DMS153 treated with DMSO at 0.1 percent for 48 hours (cell line): Measurements from ENCODE around the gene RBM12.
A peak's percentile ranks its signal among the peaks of the same experiment; 100 is the strongest.

ENCODE experiments used
- DNase-seq: peaks from one replicate; lab custom pipeline; 2025; ENCODE audit not compliant: unreplicated experiment; lab: John Stamatoyannopoulos, UW

Gene RBM12

GRCh38 chr20:35621560-35621946 is 43.1 kb downstream of the RBM12 start:
- DNase-seq, result no peak

- no peak for DNase-seq
Observed at GRCh38 chr20:35620818-35621559, 43.7 kb downstream of the RBM12 start.

DNA sequence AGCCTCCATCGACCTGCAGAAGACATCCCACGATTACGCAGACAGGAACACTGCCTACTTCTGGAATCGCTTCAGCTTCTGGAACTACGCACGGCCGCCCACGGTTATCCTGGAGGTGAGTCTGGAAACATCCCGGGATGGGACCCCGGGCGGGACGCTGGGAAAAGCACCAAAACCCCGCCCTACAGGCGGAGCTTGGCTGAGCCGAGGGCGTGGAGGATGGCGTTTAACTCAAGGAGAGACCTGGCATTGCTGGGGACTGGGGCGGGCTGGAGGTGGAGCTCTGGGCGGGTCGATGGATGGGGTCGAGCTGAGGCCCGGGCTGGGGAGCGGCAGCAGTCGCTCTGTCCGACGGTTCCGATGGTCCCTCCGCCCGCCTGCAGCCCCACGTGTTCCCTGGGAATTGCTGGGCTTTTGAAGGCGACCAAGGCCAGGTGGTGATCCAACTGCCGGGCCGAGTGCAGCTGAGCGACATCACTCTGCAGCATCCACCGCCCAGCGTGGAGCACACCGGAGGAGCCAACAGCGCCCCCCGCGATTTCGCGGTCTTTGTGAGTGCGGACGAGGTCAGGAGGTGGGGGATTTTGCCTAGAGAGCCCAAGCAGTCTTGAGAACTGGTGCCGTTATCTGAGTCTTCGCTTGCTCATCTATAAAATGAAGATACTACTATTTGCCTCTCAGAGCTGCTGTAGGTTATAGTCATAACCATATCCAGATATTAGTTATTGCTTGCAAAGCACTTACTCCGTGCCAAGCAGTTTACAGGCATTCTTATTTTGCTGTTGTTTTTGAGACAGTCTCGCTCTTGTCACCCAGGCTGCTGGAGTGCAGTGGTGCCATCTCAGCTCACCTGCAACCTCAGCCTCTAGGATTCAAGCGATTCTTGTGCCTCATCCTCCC is 45.3 kb downstream of the RBM12 start:
- DNase-seq, result peak; percentile 54

GRCh38 chr20:35618263-35619131 is 46.2 kb downstream of the RBM12 start:
- DNase-seq, result no peak

DNA sequence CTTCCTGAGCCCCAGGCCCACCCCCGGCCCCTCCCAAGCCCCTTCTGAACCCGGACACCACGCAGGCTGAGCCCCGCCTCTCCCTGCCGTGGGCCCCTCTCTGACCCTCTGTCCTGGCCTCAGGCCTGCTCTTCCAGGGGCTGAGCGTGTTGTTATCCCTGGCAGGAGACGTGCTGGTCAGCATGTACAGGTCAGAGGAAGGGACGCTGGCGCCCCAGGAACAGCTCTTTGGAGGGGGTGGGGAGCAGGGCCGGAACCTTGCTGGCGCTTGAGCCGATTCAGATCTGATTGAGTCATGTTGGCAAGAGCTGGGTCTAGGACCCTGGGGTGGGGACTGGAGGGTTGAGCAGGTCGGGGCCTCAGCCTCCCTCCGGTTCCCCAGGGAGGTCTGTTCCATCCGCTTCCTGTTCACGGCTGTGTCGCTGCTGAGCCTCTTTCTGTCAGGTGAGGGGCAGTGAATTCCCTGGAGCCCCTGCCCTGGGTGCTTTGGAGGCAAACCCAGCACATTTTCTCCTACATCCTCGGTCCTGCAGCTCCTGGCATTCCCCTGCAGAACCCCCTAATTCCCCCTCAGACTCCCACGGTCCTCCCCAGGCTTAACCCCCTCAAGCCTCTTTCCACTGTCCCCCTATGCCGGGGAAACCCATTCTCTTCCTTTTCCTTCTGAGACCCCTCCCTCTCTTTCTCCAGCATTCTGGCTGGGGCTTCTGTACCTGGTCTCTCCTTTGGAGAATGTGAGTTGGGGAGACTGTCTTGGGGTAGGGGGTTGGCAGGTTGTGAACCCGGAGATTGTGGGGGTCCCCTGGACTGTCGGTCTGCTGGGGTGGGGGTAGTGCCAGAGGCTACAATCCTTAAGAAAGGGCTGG is 47.1 kb downstream of the RBM12 start:
- DNase-seq, result peak; percentile 38

DNA sequence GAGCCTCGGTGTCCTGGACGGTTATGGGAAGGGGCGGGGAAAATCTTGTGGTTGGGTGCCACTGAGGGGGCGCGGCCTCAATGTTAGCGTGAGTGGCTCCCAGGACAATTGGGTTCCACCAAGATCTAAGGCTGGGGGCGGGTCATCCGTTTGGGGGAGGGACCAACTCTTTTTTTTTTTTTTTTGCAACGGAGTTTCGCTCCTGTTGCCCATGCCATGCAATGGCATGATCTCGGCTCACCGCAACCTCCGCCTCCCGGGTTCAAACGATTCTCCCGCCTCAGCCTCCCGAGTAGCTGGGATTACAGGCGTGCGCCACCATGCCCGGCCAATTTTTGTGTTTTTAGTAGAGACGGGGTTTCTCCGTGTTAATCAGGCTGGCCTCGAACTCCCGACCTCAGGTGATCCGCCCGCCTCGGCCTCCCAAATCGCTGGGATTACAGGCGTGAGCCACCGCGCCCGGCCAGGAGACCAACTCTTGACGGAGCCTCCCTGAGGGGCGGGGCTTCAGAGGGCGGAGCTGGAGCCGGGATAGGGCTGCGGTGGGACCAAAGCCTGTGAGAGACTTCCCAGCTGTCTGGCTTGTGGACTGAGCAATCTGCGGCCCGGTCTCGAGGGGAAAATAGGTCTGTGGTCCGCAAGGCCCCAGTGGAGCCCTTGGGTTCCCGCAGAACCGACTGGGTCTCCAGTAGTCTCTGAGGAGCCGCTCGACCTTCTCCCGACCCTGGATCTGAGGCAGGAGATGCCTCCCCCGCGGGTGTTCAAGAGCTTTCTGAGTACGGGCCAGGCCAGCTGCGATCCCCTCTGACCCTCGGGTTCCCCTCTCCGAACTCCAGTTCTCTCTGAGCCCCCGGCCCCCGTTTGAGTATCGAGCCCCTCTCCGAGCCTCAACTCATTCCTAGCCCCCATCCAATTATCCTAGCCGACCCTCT is 48.0 kb downstream of the RBM12 start:
- DNase-seq, result peak; percentile 25

DNA sequence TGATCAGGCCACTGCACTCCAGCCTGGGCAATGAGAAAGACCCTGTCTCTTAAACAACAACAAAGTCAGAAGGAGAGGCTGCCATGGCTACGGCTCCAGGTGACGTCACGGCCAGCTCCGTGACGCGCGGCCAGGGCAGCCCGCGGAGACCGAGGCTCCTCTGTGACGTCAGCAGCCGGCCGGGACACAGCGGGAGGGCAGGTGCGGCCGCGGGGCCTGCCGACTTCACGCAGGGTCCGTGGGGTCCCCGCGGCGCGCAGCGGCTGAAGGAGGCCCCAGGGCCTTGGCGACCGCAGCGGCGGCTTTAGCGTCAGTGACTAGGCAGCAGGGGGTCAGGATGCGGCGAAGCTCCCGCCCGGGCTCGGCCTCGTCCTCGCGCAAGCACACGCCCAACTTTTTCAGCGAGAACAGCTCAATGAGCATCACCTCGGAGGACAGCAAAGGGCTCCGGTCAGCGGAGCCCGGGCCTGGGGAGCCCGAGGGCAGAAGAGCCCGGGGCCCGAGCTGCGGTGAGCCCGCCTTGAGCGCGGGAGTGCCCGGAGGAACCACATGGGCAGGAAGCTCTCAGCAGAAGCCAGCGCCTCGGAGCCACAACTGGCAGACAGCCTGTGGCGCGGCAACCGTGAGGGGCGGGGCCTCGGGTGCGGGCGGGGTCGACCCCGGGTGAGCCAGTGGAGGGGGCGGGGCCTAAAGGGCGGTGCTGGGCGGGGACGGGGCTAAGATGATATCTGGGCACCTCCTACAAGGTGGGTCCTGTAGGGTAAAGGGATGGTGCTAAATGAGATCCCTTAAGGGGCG is 48.8 kb downstream of the RBM12 start, which contains the start of gene SPAG4:
Gene SPAG4, plus strand, starts transcription at position 163 of the 798 bp plus-strand sequence. Its CDS starts 175 bp downstream, at position 338.
- peak; percentile 98 for DNase-seq

GRCh38 chr20:35611482-35611881 is 53.2 kb downstream of the RBM12 start:
- DNase-seq, result no peak

GRCh38 chr20:35610833-35611427 is 53.8 kb downstream of the RBM12 start:
- DNase-seq, result no peak

GRCh38 chr20:35607003-35607735 is 57.5 kb downstream of the RBM12 start:
- DNase-seq, result no peak

DNA sequence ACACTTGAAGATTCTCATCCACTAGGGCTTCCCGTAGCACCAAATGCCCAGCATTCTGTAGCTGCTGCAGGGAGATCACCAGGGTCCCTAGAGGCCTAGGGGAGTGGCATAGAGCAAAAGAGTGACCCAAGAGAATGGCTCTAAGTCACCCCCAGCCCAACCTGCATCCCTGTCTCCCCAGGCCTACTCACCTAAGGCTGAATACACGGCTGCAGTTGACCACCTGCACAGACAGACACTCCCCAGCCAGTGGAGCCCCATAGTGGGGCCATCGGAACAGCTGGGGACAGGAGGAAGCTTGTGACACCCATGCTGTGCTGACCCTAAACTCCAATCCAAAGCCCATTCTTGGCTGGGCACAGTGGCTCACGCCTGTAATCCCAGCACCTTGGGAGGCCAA is 58.6 kb downstream of the RBM12 start:
- DNase-seq, result no peak

DNA sequence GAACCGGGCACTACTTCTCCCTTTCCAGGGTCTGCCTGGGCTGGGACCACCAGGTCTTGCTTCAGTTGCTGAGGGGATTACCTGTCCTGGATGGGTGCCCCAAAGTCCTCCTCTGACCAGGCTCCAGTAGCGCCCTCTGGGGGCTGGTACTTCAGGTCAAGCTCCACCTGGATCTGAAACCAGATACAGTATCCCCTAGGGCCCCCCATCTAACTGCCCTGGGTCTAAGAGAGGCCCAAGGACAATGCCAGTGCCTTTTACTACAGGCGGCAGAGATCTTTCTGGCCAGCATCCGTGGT is 60.3 kb downstream of the RBM12 start:
- DNase-seq, result no peak

DNA sequence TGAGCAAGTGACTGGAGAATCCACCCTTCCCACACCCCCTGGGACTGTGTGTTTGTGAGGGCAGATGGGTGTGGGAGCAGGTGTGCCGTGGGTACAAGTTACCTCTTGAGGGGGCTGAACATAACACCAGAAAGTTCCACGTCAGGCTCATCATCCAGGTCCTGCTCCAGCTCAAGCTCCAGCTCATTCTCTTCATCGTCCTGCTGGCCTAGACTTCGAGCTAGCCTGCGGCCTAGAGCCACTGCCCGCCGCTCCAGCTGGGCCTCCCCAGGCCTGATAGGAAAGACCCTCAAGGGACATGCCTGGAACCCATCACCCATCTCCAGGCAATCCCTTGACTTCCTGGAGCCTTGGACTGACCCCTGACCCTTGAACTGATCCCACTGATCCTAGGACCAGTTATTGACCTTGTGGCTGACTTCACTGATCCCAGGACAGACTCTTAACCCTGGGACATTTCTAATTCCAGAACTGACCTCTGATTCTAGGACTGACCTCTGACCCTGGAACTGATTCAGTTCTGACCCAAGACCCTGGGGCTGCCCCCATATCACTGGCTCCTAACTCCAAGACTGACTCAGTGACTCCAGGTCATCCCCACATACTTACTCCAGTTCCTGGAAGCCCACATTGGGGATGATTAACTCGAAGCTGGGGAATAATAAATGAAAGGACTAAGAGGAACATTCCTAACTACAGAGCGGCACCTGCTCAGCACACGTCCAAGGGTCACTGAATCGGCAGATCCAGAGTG is 60.8 kb downstream of the RBM12 start:
- no peak for DNase-seq

DNA sequence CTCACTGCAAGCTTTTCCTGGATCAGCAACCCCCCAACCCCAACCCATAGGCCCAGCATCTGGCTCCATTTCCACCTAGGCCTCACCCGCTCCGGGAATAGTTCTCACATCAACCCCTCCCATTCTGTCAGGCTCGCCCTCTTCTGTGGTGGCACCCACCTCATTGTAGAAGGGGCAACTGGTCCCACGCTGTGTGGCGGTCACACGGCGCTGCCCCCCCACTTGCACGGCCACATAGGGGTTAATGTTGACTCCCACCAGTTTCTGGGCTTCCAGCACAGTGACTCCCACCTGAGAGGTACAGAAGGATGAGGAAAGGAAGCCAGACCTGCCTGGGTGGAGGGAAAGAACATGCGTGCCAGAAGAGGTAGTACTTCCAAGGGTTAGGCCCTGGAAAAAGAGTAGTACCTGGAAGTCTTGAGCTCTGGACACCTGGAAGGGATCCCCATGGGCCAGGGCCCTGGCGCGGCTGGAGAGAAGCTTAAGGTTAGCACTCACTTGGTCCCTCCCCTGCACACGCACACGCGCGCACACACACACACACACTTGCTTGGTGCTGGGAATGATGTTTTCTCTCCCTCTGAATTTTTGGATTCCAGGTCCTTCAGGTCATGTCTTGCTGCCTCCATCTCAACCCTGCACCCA is 61.7 kb downstream of the RBM12 start:
- no peak for DNase-seq

- DNase-seq, result no peak
Observed at GRCh38 chr20:35601990-35602389, 62.7 kb downstream of the RBM12 start.
